ENCODE measurements around the gene IRF6.

Gene IRF6

DNA sequence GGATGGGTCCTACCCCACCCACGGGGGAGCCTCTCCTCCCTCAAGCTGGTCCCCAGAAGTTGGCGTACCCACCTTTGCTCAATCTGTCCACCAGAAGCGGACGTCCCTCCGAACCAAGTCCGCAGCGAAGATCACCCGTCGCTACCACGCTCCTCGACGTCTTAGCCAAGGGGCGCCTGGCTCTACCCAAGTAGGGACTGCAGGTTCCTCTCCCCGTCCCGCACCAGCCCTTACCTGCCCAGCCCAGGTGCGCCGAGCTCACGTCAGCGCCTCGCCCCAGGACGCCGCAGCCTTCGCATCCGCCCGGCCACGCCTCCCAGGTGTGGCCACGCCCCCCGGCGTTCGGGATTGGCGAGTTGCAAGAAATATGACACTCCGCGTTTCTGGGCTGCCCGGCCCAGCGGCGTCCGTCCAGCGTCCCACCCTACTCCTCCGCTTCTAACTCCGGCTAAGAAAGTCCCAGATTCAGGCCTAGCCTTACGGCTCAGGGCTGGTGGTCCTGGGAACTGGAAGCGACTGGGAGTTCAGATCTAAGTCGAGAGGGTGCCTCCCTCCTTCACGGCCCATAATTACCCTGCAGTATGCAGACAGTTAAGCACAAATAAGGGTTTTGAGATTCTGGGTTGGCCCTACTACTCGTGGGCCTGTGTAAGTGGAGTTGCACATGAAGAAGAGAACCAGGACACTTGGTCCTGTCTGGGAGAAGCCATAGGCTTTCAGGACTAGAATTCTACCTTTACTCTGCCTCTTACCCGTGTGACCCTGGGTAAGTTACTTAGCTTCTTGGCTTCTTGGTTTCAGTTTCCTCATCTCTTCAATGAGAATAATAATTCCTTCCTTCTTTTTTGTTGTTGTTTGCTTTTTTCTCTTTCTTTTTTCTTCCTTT, at the start of gene IRF6:
Gene IRF6 (minus strand): TSS at position 268 of the 886 bp plus-strand sequence. CDS start 4,729 bp downstream, outside the sequence.
- peak; percentile 88 for DNase-seq

DNA sequence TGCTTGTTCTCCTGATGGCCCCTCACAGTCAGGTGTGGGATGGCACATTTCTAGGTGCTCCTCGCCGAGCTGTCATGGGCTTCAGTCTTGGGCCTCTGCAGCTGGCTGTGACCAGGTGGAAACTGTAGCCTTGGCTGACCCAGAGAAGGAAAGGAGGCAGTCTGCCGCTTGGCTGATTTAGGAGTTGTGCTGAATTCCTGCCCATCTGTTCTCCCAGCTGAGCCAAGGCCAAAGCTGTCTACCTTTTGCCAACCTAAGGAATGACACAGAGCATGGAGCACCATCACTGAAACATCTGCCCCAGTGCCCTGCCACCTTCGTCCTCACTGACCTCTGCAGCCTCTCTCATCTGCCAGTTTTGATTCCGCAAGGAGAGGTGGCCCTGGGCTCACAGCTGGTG, 49.7 kb upstream of the IRF6 start:
- no peak for DNase-seq

DNA sequence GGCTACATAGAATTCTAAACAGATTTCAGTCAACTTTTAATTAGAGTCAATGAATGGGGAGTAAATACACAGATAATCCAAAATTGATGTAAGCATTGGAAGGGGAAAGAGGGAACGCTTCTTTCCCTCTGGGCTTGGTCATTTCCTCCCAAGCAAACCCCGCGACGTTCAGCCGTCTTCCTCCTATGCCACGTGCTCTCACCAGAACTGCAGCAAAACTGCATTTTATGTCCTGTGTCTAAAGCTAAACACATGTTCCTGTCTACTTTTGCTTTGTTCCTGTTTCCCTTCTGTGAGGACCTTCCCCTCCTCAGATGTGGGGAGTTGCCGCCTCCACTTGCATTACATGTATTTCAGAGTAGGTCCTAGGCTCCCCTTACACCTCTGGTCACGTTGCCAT, 49.1 kb upstream of the IRF6 start:
- DNase-seq: no peak

DNA sequence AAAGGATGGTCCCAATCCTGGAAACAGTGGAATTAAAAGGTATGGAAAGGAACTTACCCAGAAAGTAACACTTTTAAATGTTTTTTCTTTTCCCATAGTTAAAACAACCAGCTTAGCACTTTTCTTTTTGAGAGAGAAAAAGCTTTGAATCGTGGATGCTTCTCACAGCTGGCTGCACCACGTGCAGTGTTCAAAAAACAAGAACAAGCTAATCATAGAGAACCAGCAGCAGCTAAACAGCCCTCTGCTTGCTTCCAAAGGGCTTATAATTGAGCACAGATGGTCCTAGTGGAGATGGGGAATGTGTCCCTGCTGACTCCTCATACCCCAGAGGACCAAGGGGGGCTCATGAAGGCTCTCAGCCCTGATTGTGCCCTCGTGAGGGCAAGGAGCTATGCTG, 48.3 kb upstream of the IRF6 start:
- no peak for DNase-seq

DNA sequence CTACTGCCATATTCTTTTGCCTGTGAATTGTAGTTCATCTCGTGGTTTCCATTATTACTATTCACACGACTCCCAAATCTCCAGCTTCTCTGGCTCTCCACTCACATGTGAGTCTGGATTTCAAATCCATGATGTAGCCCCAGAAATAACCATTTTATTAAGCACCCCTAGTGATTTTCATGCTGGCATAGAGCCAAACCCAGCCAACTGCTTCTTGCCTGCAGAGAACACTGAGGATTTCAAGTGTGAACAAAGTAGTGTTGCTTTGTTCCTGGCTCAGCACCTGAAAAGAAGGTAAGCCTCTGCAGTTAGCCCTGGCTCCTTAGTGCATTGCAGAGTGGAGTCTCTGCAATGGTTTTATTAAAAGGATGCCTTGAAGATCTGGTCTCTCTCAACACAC, 47.7 kb upstream of the IRF6 start:
- no peak for DNase-seq

DNA sequence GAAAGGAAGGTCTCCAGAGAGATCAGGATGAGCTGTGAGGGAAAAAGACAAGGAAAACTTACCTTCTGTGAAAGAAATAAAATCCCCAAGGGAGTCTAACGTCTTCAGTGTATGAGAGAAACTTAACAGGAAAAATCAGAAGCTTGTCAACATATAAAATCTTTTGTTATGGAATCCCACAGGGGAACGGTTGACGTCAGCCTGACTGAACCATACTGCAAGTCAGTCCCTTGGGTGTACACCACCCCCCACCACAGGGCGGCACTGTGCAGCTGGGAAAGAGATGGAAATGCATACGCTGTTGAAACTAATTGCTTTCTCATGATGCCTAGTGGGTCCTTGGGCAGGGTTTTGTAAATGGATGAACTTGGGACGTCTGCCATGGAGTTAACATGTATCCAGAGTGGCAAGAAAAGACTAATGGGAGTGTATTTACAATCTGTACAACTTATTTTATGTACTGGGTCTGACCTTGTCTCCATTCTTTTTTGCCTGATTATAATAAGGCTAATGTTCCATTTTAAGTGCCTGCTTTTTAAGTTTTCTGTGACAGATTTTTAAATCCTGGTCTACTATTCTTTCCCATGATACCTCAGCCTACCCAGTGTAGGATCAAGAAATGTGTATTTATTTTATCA, 44.5 kb upstream of the IRF6 start:
- no peak for DNase-seq

DNA sequence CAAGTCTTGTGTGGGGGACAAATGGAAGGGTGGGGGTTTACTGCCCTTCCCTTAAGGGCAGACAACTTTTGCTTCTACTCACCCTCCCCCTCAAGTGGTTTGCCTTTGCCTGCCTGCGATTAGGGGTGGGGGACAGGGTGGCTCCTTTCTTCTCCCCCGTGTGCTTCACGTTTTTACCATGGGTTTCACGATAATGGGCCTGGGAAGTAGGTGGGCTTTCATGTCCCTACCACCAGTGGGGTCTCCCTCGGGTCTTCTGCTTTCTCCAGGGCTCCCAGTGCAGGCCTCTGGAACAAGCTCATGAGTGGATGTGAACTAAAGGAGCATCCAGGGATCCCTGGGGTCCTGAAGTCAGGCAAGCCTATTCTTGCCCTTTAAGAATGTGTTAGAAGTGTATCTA, 43.4 kb upstream of the IRF6 start:
- DNase-seq: no peak

DNA sequence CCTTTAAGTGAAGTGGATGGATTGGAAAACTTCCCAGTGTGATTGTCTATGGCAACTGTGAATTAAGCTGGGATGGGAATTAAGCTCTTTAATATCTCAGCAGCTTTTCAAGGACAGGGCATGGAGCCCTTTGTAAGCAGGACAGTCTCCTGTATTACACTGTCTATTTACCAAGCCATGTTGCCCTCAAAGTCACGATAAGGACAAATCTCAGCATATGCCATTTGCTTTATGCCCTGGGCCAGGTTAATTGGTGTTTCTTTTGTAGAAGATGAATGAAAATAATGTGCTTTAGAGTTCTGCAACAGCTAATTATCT, 39.4 kb upstream of the IRF6 start:
- DNase-seq: peak; percentile 23

DNA sequence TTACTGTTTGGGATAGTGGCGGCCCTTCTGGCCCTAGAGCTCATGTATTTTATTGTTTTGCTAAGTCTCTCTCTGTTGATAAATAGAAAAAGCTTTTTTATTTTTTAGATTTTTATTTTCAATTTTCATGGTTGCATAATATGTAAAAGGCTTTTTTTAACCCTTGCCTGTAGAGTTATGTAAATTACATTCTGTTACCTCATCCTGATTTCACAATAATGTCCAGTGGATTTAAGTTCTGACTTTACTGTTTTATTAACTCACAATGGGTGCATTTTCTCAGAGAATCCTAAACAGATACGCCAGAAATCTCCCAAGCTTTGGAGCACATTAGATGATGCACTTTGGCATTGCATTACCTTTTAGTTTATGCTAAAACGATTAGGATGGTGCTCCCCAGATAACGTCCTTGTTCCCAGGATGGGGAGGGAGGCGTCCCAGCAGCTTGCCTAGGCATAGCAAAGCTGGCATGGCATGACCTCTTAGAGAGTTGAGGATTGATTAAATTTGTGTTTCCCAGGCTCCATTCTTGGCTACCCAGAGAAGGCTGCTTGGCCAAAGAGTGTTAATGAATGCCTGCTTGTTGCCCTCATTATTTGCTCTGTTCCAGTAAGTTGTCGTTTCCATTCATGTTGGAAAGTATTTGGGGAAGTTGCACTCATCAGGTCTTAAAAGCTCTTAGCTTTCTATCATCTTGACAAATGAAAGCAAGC, 38.9 kb upstream of the IRF6 start:
- no peak for DNase-seq

DNA sequence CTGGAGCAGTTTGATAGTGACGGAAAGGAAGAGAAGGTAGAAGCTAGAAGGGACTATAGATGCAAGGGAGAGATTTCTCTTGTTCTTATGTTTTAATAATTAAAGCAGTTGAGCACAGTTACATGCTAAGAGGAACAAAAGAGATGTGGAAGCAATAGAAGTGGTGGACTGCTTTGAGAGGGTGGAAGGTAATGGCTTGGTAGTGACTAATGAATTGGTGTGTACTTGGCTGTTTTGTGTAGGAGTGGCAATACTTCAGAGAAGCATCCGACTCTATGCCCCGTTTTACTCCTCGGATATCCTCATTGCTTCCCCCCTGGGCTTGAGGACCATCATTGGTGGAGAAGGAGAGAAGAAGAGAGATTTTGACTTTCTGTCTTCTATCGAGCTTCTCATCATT, 34.7 kb upstream of the IRF6 start:
- no peak for DNase-seq

DNA sequence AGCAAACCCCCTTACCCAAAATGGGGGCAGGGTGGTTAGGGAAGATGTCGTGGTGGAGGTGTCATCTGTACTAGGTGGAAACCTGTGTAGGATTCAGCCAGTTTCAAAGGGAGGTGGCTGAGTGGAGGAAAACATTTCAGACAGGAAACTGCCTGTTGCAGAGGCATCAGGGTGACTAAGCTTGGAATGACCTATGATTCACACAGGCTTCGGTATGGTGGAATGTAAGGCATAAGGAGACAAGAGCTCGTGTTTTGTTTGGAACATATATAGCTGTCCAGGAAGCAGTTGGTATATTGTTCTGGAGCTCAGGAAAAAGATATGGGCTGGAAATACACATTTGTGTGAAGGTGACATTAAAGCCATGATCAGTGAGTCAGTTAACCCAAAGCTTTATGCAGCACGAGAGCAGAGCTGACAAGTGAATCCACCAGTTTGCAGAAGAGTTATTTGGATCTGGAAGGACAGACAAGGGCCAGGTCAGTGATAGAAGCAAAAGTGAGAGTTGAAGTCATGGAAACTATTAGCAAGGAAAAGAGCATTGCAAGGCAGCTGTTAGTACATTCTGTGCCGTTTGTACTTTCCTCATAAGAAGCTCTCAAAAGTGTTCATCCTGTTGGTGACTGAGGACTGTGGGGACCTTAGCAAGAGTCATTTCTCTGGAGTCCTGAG, 34.1 kb upstream of the IRF6 start:
- DNase-seq: no peak

DNA sequence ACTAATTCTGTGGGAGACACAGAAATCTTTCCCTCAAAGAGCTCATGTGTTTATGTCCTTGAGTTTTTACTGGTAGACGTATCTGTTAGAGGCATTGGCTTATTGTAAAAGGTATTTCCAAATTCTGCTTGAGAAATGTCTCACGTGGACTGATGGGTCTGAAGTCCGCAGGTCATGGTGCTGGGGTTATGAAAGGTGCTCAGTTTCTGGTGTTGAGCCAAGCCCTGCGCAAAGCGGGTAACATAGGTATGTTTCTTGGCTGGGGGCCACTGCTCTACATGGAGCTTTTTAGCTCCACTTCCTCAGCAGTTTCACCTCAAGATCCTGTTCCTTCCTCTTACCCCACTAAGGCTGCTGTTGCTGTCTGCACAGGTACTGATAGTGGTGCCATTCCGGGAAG, 32.6 kb upstream of the IRF6 start:
- no peak for DNase-seq

DNA sequence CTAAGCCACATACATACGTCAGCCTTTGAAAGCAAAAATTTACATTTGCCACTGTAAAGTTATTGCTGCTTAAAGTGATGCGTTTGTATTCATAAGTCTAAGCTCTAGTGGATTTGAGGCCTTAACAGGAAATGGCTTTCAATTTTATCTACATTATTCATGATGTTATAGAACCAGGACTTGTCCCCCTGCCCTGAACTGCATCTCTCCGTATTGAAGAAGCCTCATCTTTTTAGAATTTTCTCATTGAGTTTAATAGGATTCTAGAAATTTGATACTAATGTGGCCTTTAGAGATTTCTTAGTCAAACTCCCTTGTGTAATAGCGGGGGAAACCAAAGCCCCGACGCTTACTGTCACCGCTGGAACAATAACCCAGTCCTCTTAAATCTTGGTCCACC, 31.7 kb upstream of the IRF6 start:
- DNase-seq: no peak

DNA sequence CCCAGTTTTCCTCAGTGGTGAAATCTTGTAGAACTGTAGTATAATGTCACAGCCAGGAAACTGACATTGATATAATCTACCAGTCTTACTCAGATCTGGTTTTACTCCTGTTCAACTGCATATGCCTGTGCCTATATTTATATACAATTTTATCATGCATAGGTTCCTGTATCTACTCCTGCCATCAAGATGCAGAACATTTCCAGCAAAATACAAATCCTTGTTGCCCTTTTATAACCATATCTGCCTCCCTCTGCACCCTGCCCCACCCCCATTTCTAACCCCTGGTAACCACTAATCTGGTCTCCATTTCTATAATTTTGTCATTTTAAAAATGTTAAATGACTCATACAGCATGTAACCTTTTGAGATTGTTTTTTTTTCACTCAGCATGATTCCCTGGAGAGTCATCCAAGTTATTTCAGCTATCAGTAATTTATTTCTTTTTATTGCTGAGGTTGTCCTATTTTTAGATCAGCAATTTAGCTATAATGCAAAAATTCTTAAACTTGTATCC, 29.9 kb upstream of the IRF6 start:
- no peak for DNase-seq

DNA sequence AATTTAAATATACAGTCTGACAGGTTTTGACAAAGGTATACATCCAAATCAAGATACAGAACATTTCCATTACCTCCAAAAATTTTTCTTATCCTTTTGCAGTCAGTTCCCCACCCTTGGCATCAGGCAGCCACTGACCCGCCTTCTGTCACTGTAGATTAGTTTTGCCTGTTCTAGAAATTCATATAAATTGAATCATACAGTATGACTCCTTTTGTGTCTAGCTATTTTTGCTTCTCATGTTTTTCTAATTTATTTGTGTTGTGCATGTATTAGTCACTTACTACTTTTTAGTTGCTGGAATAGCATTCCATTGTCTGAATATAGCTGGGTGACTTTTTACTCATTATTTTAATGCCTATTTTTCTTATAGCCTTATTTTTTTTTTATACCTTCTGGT, 25.7 kb upstream of the IRF6 start:
- no peak for DNase-seq

DNA sequence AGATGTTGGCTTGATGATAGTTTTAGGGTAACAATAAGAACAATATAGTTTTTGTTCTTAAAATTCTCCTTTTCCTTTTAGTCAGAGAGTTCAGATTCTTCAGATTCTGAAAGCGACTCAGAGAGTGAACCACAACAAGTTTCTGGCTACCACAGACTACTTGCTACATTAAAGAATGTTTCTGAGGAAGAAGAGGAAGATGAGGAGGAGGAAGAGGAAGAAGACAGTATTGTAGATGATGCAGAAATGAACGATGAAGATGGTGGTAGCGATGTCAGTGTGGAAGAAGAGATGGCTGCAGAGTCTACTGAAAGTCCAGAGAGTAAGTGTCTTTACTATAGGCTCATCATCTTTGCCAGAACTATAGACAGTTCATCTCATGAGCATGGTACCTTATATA, 24.8 kb upstream of the IRF6 start:
- no peak for DNase-seq

DNA sequence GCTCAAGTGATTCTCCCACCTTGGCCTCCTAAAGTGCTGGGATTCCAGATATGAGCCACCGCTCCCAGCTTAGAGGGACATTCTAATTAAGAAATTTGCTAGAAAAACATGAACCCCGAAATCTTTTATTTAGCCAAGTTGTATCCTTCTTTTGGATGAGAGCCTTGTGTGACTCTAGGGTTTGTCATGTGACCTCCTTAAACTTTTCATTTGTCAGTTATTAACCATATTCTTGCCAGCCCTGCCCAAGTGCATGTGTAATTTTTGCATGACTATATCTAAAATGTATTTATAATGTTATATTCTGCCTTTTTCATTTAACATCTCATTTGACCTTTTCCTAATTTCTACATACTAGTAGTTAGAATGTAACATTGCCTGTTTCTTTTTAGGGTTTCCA, 23.8 kb upstream of the IRF6 start:
- no peak for DNase-seq

DNA sequence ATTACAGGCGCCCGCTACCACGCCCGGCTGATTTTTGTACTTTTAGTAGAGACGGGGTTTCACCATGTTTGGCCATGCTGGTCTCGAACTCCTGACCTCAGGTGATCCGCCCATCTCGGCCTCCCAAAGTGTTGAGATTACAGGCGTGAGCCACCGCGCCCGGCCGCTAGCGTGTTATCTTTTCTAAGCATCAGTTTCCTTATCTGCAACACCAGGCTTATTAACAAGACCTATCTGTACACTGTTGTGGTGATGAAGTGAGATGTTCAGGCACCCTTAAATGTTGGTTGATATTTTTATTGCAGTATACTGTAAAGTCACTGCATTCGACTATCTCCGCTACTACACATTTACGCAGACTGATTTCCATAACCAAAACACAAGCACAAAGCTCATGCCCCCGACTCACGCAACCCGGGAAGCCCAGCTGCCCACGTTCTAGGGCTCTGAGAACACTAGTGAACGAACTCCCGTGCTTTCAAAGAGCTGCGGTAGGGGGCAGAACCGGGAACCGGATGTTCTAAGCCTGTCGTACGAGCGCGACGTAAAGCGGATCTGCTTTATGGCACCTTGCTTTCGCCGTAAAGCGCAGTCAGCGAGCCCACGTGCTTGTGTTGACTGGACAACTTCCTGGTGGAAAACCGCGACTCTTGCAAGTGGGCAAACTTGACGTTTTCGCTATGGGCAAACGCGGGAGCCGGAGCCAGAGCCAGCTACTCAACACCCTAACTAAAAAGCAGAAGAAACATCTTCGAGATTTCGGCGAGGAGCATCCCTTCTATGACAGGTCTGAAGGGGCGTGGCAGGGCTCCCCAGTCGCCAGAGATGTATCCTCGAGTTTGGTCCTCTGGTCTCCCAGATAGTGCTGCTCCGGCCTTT, 21.7 kb upstream of the IRF6 start, which contains the start of gene UTP25:
Gene UTP25 (plus strand): TSS at position 589 of the 879 bp plus-strand sequence. CDS start 92 bp downstream, at position 681.
- peak; percentile 93 for DNase-seq

DNA sequence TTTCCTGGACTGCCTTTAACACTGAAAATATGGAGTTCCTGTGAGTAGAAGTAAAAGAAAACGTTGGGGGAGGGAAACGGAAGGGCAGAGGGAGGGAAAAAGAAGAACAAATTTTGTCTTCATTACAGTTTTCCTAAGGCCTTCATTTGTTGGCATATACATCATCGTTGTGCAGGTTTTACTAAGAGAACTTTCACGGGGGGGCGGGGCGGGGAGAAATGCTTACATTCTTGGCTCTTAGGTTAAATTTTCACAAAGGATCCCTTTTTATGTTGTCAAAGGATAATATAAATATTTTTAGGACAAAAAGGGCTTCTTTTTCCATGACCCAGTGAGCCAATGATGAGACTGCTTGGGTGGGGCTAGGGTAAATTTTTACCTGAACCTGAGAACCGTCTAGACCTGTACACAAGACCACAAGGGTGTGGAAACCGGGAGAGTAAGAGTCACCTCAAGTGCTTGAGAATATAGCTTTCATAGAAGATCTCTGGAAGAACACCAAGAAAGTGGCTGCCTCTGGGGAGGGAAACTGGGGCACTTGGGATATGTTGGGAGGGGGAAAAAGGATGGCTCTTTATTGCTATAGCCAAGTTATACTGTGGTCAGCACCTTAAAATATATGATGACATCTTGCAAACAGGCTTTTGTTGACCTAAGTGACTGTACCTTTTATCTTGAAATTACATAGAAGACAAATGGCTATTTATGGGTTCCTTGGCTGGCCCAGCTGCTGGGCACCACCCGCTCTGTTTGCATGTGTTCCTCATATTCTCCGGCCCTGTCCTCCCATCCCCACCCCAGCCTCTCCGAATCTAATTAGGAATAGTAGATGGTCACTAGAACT, 19.9 kb upstream of the IRF6 start:
- DNase-seq: no peak

DNA sequence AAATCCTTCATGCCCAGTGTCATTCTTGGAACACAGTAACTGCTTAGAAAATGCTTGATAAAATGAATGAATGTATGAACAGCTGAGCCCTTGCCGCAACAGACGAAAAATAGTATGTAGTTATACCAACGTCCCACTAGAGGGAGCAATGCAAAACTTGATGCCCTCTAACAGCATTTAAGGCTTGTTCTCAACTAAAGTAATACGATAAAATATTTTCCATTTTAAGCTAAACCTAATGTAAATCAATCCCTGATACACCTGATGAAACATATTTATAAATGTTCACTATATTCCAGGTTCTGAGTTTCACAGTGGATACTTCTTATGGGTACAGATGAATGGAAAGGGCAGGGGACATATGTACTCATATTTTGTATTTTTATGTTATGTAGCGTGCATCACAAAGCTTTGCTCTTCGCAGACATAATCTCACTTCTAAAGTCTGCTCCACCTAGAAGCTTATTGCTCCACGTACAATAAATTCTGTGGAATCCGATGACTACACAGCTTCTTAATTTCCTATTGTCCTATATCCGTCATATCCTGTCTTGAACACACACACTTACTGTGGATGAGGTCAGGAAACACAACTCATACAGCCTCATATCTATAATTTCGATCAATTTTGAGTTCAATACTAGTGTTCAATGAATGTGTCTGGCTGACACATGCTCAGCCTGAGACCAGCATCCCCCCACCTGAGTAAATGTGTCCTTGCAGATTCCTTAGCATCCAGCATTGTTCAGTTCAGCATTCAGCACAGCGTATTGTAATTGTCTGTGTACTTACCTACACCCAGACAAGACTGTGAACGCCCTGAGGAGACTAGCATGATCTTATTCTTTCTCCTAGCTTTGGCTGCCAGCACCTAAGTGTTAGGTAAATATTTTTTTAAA, 17.4 kb upstream of the IRF6 start:
- DNase-seq: no peak
